Measurements from ENCODE around the gene RPTOR. TPM values are rescaled to one million over a fixed set of nuclear protein-coding genes. Genes with fewer than 3 reads are reported as not detected.

The RPTOR gene
- total RNA-seq, 1 donor from 2014 or later: 65.9 TPM

DNA sequence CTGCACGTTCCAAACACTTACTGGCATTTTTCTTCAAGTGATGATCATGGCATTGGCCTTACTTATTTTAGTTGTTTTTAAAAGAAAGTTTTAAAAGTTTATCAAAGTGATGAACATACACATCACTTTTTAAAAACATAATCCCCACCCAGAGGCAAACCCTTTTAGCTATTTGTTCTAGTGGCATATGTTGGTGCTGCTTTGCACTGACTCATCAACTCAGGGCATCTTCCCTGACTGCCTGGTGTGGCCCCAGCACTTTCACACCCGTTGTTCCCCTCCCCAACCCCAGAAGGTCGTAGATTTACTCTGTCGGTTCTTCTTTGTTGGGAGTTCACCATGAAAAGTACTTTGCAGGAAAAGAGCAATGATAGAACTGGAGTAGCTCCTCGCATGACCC lies 161.3 kb downstream of the RPTOR start:
- peaks cover 26% of the 10 kb centered on the region for H3K36me3 Mint-ChIP-seq (ENCODE audit: low read depth)
- ChIA-PET CTCF (no interaction called here), POLR2A (no interaction called here)
- H3K27me3 Mint-ChIP-seq: no peaks in the 10 kb centered on the region
- no peak for DNase-seq
- no peak overlapping the region for H3K4me3 Mint-ChIP-seq
- peaks cover 3% of the 10 kb centered on the region for H3K9me3 Mint-ChIP-seq
- intact Hi-C loops (cut with micrococcal nuclease): no loop called here
- no peak overlapping the region for H3K27ac Mint-ChIP-seq
- peaks cover 44% of the 10 kb centered on the region for H3K4me1 Mint-ChIP-seq
- TF ChIP-seq, protein P1, sequence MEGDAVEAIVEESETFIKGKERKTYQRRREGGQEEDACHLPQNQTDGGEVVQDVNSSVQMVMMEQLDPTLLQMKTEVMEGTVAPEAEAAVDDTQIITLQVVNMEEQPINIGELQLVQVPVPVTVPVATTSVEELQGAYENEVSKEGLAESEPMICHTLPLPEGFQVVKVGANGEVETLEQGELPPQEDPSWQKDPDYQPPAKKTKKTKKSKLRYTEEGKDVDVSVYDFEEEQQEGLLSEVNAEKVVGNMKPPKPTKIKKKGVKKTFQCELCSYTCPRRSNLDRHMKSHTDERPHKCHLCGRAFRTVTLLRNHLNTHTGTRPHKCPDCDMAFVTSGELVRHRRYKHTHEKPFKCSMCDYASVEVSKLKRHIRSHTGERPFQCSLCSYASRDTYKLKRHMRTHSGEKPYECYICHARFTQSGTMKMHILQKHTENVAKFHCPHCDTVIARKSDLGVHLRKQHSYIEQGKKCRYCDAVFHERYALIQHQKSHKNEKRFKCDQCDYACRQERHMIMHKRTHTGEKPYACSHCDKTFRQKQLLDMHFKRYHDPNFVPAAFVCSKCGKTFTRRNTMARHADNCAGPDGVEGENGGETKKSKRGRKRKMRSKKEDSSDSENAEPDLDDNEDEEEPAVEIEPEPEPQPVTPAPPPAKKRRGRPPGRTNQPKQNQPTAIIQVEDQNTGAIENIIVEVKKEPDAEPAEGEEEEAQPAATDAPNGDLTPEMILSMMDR (IDR thresholded peaks at IDR 0.05): no peak
- no peak for ATAC-seq (ENCODE audit: low read depth)

DNA sequence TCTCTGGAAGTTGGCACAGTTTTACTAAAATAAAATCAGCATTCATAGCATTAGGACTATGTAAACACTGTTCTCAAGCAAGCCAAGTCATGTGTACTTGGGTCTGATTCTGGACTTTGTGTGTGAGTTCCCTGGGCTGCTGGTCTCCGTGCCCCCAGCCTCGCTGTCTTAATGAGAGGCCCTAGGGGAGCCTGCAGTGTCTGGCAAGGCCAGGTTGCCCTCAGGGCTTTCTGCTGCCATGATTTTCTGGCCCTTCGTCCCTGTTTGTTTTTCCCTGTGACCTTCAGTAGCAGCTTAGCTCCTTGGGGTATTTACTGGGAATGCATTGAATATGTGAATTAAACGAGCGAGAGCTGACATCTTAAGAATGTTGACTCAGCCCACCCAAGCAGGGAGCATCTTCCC lies 161.8 kb downstream of the RPTOR start:
- Mint-ChIP-seq H3K27me3 (no peaks in the 10 kb centered on the region), H3K4me3 (no peak overlapping the region), H3K36me3 (ENCODE audit: low read depth) (peaks cover 26% of the 10 kb centered on the region), H3K9me3 (peaks cover 3% of the 10 kb centered on the region), H3K27ac (no peak overlapping the region), H3K4me1 (peaks cover 44% of the 10 kb centered on the region)
- DNase-seq: no peak
- ATAC-seq (ENCODE audit: low read depth): no peak
- TF ChIP-seq, protein P1 (IDR thresholded peaks at IDR 0.05): no peak
- ChIA-PET POLR2A (no interaction called here), CTCF (no interaction called here)
- intact Hi-C loops (cut with micrococcal nuclease): no loop called here

DNA sequence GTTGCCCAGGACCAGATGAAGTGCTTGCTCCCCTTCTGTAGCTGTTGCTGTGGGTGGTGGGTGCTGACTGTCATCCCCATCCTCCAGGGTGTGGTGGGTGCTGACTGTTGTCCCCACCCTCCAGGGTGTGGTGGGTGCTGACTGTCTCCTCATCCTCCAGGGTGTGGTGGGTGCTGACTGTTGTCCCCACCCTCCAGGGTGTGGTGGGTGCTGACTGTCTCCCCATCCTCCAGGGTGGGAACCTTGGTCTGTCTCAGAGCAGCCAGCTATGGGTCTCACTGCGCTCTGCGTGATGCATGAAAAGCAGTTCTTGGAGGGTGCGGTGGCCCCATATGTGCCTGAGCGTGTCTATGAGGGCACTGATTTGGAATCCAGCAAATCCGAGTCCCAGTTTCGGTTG lies 163.8 kb downstream of the RPTOR start:
- H3K27me3 Mint-ChIP-seq: no peaks in the 10 kb centered on the region
- ChIA-PET POLR2A (no interaction called here), CTCF (no interaction called here)
- DNase-seq: no peak
- no peak overlapping the region for H3K27ac Mint-ChIP-seq
- H3K9me3 Mint-ChIP-seq: no peaks in the 10 kb centered on the region
- peaks cover 26% of the 10 kb centered on the region for H3K36me3 Mint-ChIP-seq (ENCODE audit: low read depth)
- H3K4me3 Mint-ChIP-seq: no peak overlapping the region
- peaks cover 33% of the 10 kb centered on the region for H3K4me1 Mint-ChIP-seq
- ATAC-seq (ENCODE audit: low read depth): no peak
- intact Hi-C loops (cut with micrococcal nuclease): no loop called here
- TF ChIP-seq, protein P1 (IDR thresholded peaks at IDR 0.05): no peak

DNA sequence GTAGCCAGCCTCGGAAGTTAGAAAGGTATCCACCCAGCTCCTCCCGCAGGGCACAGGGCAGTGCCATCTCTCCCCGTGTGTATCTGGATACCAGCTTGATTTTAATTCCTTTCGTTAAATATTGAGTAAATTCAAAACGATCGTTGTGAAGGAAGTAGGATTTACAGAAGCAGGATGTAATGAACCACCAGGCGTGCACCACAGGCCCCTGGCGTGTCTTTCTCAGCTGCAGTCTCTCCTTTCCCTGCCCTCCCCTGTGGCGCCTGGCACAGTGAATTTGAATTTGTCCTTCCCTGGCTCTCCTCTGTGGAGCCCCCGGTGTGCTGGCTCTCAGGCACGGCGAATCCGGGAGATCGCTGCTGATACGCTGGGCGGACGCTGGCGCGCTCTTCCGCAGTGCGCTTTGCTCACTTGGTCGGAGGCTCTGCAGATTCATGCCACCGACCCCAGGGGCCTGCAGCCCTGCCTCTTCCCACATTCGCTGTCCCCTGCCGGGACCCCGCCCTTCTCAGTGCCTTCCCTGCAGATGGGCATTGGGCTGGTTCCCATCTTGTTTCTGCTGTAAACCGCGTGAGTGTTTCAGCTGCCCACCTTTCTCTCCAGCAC lies 164.6 kb downstream of the RPTOR start:
- TF ChIP-seq, protein P1 (IDR thresholded peaks at IDR 0.05): no peak
- Mint-ChIP-seq H3K9me3 (no peaks in the 10 kb centered on the region), H3K27me3 (no peaks in the 10 kb centered on the region), H3K36me3 (ENCODE audit: low read depth) (peaks cover 28% of the 10 kb centered on the region), H3K4me1 (peaks cover 26% of the 10 kb centered on the region), H3K27ac (no peak overlapping the region), H3K4me3 (no peak overlapping the region)
- POLR2A ChIA-PET: no interaction called here
- DNase-seq (no peak), ATAC-seq (ENCODE audit: low read depth) (no peak)
- CTCF ChIA-PET: no interaction called here
- intact Hi-C loops (cut with micrococcal nuclease): no loop called here

DNA sequence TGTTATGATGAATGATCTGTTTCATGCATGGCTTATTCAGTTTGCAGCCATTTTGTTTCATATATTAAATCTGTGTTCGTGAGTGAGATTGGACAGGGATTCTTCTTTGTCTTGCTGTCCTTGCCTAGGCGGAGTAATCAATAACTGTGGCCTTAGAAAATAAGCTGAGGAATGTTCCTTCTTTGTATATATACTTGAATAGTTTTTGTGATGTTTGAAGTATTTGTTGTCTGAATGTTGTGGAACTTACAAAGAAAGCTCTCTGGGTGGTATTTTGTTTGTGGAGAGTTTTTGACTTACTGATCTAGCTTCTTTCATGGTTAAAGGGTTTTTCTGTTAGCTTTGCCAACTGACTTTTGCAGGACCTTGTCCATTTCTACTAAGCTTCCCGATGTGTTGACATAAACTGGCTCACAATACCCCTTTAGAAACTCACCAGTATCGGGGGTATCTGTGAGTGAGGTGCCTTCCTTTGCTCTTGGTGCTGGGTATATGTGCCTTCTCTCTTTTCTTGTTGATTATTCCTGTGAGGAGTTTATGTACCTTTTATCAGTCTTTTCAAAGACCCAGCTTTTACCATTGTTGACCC lies 166.2 kb downstream of the RPTOR start:
- Mint-ChIP-seq H3K27me3 (no peaks in the 10 kb centered on the region), H3K9me3 (no peaks in the 10 kb centered on the region), H3K4me3 (no peak overlapping the region), H3K36me3 (ENCODE audit: low read depth) (peaks cover 31% of the 10 kb centered on the region), H3K4me1 (peaks cover 13% of the 10 kb centered on the region), H3K27ac (no peak overlapping the region)
- ATAC-seq (ENCODE audit: low read depth) (no peak), DNase-seq (no peak)
- intact Hi-C loops (cut with micrococcal nuclease): no loop called here
- ChIA-PET POLR2A (no interaction called here), CTCF (no interaction called here)
- TF ChIP-seq, protein P1 (IDR thresholded peaks at IDR 0.05): no peak
